IMR-90 (cell line): Measurements from ENCODE around the gene WHRN. TPM values are rescaled to one million over a fixed set of nuclear protein-coding genes. Genes with fewer than 3 reads are reported as not detected.

Experiments used
- ATAC-seq: fragments of 200-7000 bp; cut with Tn5 transposase; 2 replicates; pipeline ENCODE4 v1.9.1; 2020; ENCODE audit warnings: low read depth, mild to moderate bottlenecking, moderate library complexity
- BruUV-seq: library from RNA; stranded (reverse); fragments of 400-500 nt; replicated peaks from 2 replicates; lab custom pipeline; 2021; lab: Mats Ljungman, UMichigan
- CTCF ChIA-PET: fragments of 300-600 bp; formaldehyde crosslinking; extraction: SDS; loops from one replicate; lab custom pipeline; 2021; ENCODE audit warnings: antibody characterized with exemption; lab: Yijun Ruan, JAX
- POLR2A ChIA-PET: fragments of 300-600 bp; sonication (Branson Sonifier 250); formaldehyde crosslinking; loops from one replicate; lab custom pipeline; 2022; ENCODE audit warnings: antibody characterized with exemption; ENCODE audit not compliant: unreplicated experiment; lab: Charles Lee
- DNase-seq: peaks from one replicate; pipeline ENCODE4 v3.0.0; 2013
- H2AFZ ChIP-seq: replicated peaks from 2 replicates; pipeline ENCODE3; 2013; ENCODE audit warnings: low read length, mild to moderate bottlenecking; ENCODE audit not compliant: poor library complexity
- H2AK5ac ChIP-seq: 2 replicates; pipeline ENCODE4 v1.6.1; 2013; ENCODE audit warnings: low read depth, low read length, inconsistent platforms
- H2AK9ac ChIP-seq: replicated peaks from 2 replicates; pipeline ENCODE3; 2013; ENCODE audit warnings: mild to moderate bottlenecking, low read depth, low read length, moderate library complexity; ENCODE audit not compliant: poor library complexity
- H2BK120ac ChIP-seq: 2 replicates; pipeline ENCODE4 v1.6.1; 2013; ENCODE audit warnings: low read depth, low read length, inconsistent platforms
- H2BK15ac ChIP-seq: 3 replicates; pipeline ENCODE4 v1.6.1; 2013; ENCODE audit warnings: low read depth, low read length, inconsistent platforms
- H2BK20ac ChIP-seq: 2 replicates; pipeline ENCODE4 v1.6.1; 2013; ENCODE audit warnings: low read depth, mild to moderate bottlenecking, inconsistent platforms, low read length, moderate library complexity
- H2BK5ac ChIP-seq: 2 replicates; pipeline ENCODE4 v1.6.1; 2013; ENCODE audit warnings: mild to moderate bottlenecking, low read depth, low read length, inconsistent platforms; ENCODE audit not compliant: poor library complexity, severe bottlenecking
- H3K14ac ChIP-seq: replicated peaks from 2 replicates; pipeline ENCODE4 v1.6.1; 2013; ENCODE audit warnings: low read depth, low read length, inconsistent platforms
- H3K18ac ChIP-seq: 2 replicates; pipeline ENCODE4 v1.6.1; 2013; ENCODE audit warnings: low read depth, low read length, control low read depth
- H3K23ac ChIP-seq: 2 replicates; pipeline ENCODE4 v1.6.1; 2013; ENCODE audit warnings: low read depth, low read length, inconsistent platforms
- H3K27ac ChIP-seq: 2 replicates; pipeline ENCODE4 v1.5.1; 2013; ENCODE audit warnings: mild to moderate bottlenecking, control low read depth, low read length; ENCODE audit not compliant: insufficient read depth
- H3K27me3 ChIP-seq: 2 replicates; pipeline ENCODE4 v1.6.1; 2013; ENCODE audit warnings: low read length; ENCODE audit not compliant: control insufficient read depth, insufficient read depth
- H3K36me3 ChIP-seq: 2 replicates; pipeline ENCODE4 v1.6.1; 2013; ENCODE audit warnings: low read length, mixed read lengths; ENCODE audit not compliant: control insufficient read depth, insufficient read depth
- H3K4ac ChIP-seq: 2 replicates; pipeline ENCODE4 v1.6.1; 2013; ENCODE audit warnings: low read depth, low read length, inconsistent platforms
- H3K4me1 ChIP-seq: 2 replicates; pipeline ENCODE4 v1.6.1; 2013; ENCODE audit warnings: low read length, mixed read lengths; ENCODE audit not compliant: control insufficient read depth, insufficient read depth
- H3K4me2 ChIP-seq: 2 replicates; pipeline ENCODE4 v1.6.1; 2013; ENCODE audit warnings: low read depth, mild to moderate bottlenecking, control low read depth, low read length, moderate library complexity
- H3K4me3 ChIP-seq: 2 replicates; pipeline ENCODE4 v1.5.1; 2013; ENCODE audit warnings: low read depth, mild to moderate bottlenecking, control low read depth, low read length, moderate library complexity; ENCODE audit not compliant: insufficient read depth
- H3K56ac ChIP-seq: 2 replicates; pipeline ENCODE4 v1.6.1; 2013; ENCODE audit warnings: low read length, inconsistent platforms; ENCODE audit not compliant: insufficient read depth; ENCODE audit errors: extremely low read depth
- H3K79me1 ChIP-seq, 2 experiments: 2 replicates each; pipeline ENCODE4 v1.6.1; 2013; ENCODE audit warnings: low read length in 2 of 2, inconsistent platforms in 1 of 2, low read depth in 1 of 2
- H3K9ac ChIP-seq: 2 replicates; pipeline ENCODE4 v1.6.1; 2013; ENCODE audit warnings: low read depth, low read length, control low read depth
- H3K9me1 ChIP-seq: 2 replicates; pipeline ENCODE4 v1.6.1; 2013; ENCODE audit warnings: low read length, inconsistent platforms; ENCODE audit not compliant: insufficient read depth
- H3K9me3 ChIP-seq: 2 replicates; pipeline ENCODE4 v1.6.1; 2013; ENCODE audit warnings: low read length; ENCODE audit not compliant: control insufficient read depth, insufficient read depth
- H4K20me1 ChIP-seq: 2 replicates; pipeline ENCODE4 v1.6.1; 2013; ENCODE audit warnings: low read length, inconsistent platforms; ENCODE audit not compliant: insufficient read depth
- H4K5ac ChIP-seq: 2 replicates; pipeline ENCODE4 v1.6.1; 2013; ENCODE audit warnings: mild to moderate bottlenecking, low read depth, low read length, control low read depth
- H4K8ac ChIP-seq, 2 experiments: 2 replicates each; pipeline ENCODE4 v1.6.1; 2013; ENCODE audit warnings: low read depth in 2 of 2, low read length in 2 of 2, control low read depth in 1 of 2, inconsistent platforms in 1 of 2
- H4K91ac ChIP-seq: 2 replicates; pipeline ENCODE4 v1.6.1; 2013; ENCODE audit warnings: low read depth, low read length, inconsistent platforms; ENCODE audit not compliant: insufficient read depth
- BHLHE40 ChIP-seq: fragments of 150-350 bp; IDR thresholded peaks from 2 replicates; pipeline ENCODE4 v1.6.1; 2016; ENCODE audit warnings: mild to moderate bottlenecking, low read depth, low read length
- MAFK ChIP-seq: IDR thresholded peaks from 2 replicates; pipeline ENCODE4 v1.6.1; 2012; ENCODE audit warnings: low read depth, low read length, improper control_type of control experiment
- MXI1 ChIP-seq: IDR thresholded peaks from 2 replicates; pipeline ENCODE4 v1.6.1; 2012; ENCODE audit warnings: low read depth, mild to moderate bottlenecking, low read length, moderate library complexity, borderline replicate concordance
- RCOR1 ChIP-seq: IDR thresholded peaks from 2 replicates; pipeline ENCODE4 v1.6.1; 2012; ENCODE audit warnings: mild to moderate bottlenecking, low read length, improper control_type of control experiment; ENCODE audit not compliant: insufficient replicate concordance
- SMC3 ChIP-seq: fragments of 150-350 bp; IDR thresholded peaks from 2 replicates; pipeline ENCODE4 v1.6.1; 2016; ENCODE audit warnings: low read depth, mild to moderate bottlenecking, antibody characterized with exemption, low read length, moderate library complexity
- WGBS, 2 experiments: methylation state at CpG; one replicate each; pipeline versions ENCODE4 v1.1.5 to v1.1.7; 2013; ENCODE audit warnings: missing lambda C conversion rate in 2 of 2; ENCODE audit not compliant: insufficient read length in 1 of 2; ENCODE audit errors: extremely low coverage in 2 of 2; 5-methylcytosine and 5-hydroxymethylcytosine counted together
- dilution Hi-C: fragments of 300-500 bp; cut with HindIII; formaldehyde crosslinking; loops from one replicate; pipeline ENCODE4 v1.14.3; 2018; ENCODE audit warnings: low sequenced_read_pairs; ENCODE audit not compliant: unreplicated experiment
- in situ Hi-C: fragments of 300-500 bp; cut with MboI; formaldehyde crosslinking; loops from 3 replicates; pipeline ENCODE4 v1.14.3; 2019; ENCODE audit warnings: low sequenced_read_pairs, inconsistent platforms, mixed read lengths
- intact Hi-C: fragments of 100-400 bp; cut with micrococcal nuclease; formaldehyde crosslinking; loops from 2 replicates; pipeline ENCODE4 v1.10.0; 2022
- polyA plus RNA-seq, 3 experiments: library from polyadenylated mRNA; depleted of rRNA; stranded (reverse); fragments of >200 nt; gene quantifications; 2 replicates each; pipeline ENCODE4 v1.2.3, GENCODE V29; 2012; ENCODE audit warnings: low replicate concordance in 1 of 3
- total RNA-seq: library from RNA; depleted of rRNA; stranded (reverse); fragments of >200 nt; gene quantifications from 2 replicates; pipeline ENCODE4 v1.2.3, GENCODE V29; 2012
- TF ChIP-seq, protein P1 (sequence below): fragments of 150-350 bp; IDR thresholded peaks from 2 replicates; pipeline ENCODE4 v1.6.1; 2017; ENCODE audit warnings: mild to moderate bottlenecking, antibody characterized with exemption, low read length, low read depth
- TF ChIP-seq, protein P2 (sequence below): conservative IDR thresholded peaks from 2 replicates; pipeline ENCODE4 v1.5.1; 2012; ENCODE audit warnings: mild to moderate bottlenecking, low read depth, low read length, improper control_type of control experiment

Gene WHRN
- total and polyA plus RNA-seq, 2 of the 4 experiments (the other 2 are of a cell fraction): 0.18 to 2.6 TPM

DNA sequence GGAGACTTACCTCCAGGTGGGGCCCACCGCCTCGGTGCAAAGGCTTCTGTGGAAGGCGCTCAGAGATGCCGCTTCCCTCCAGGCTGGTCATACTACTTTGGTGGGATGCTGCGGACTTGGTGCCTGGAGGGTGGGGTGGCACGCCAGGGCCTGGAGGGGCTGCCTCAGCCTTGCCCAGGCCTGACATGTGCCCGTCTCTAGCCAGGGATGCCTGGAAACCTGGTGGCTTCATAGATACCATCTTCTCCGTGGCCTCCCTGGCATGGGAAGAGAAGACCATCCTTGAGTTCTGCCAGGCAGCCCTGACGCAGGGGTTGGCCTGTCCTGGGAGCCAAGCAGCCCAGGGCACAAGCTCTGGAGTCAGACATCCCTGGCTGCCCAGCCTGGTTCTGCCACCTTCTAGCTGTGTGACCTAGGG is 147.4 kb downstream of the WHRN start:
- peaks cover 2% of the 10 kb centered on the region; the same call in 1 of the 2 replicates for H3K4me1 ChIP-seq
- no peak overlapping the region for H3K4me3 ChIP-seq
- H4K20me1 ChIP-seq: no peaks in the 10 kb centered on the region
- H3K4me2 ChIP-seq: no peak overlapping the region
- 93% methylated on average over 3 of the region's 9 CpGs; no CpG with 5 or more reads in 1 of the 2 experiments for WGBS, 2 experiments
- H4K91ac ChIP-seq: no peak overlapping the region
- intact Hi-C loops: no loop called here
- no peak overlapping the region for H3K18ac ChIP-seq
- no peak overlapping the region for H3K56ac ChIP-seq
- TF ChIP-seq MXI1: no peak
- TF ChIP-seq BHLHE40: no peak
- TF ChIP-seq, protein P1, sequence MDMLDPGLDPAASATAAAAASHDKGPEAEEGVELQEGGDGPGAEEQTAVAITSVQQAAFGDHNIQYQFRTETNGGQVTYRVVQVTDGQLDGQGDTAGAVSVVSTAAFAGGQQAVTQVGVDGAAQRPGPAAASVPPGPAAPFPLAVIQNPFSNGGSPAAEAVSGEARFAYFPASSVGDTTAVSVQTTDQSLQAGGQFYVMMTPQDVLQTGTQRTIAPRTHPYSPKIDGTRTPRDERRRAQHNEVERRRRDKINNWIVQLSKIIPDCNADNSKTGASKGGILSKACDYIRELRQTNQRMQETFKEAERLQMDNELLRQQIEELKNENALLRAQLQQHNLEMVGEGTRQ: no peak
- no peak for TF ChIP-seq RCOR1
- TF ChIP-seq, protein P2, sequence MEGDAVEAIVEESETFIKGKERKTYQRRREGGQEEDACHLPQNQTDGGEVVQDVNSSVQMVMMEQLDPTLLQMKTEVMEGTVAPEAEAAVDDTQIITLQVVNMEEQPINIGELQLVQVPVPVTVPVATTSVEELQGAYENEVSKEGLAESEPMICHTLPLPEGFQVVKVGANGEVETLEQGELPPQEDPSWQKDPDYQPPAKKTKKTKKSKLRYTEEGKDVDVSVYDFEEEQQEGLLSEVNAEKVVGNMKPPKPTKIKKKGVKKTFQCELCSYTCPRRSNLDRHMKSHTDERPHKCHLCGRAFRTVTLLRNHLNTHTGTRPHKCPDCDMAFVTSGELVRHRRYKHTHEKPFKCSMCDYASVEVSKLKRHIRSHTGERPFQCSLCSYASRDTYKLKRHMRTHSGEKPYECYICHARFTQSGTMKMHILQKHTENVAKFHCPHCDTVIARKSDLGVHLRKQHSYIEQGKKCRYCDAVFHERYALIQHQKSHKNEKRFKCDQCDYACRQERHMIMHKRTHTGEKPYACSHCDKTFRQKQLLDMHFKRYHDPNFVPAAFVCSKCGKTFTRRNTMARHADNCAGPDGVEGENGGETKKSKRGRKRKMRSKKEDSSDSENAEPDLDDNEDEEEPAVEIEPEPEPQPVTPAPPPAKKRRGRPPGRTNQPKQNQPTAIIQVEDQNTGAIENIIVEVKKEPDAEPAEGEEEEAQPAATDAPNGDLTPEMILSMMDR: no peak
- TF ChIP-seq MAFK: no peak
- no peak for TF ChIP-seq SMC3
- no peak overlapping the region for H2BK20ac ChIP-seq
- DNase-seq: no peak
- H2AK9ac ChIP-seq: no peak overlapping the region
- in situ Hi-C loops: no loop called here
- ChIA-PET CTCF (no interaction called here), POLR2A (no interaction called here)
- no peak overlapping the region for H2BK15ac ChIP-seq
- dilution Hi-C loops: no loop called here
- no peaks in the 10 kb centered on the region for H3K27me3 ChIP-seq
- no peak overlapping the region for H3K27ac ChIP-seq
- no peak overlapping the region for H3K9ac ChIP-seq
- no peak overlapping the region for H3K23ac ChIP-seq
- H2BK120ac ChIP-seq: no peak overlapping the region
- no peak overlapping the region for H4K5ac ChIP-seq
- H3K14ac ChIP-seq: no peak overlapping the region
- peak overlapping the region; percentile 46 for H2AFZ ChIP-seq
- H3K9me1 ChIP-seq: no peaks in the 10 kb centered on the region
- H3K79me1 ChIP-seq: no peaks in the 10 kb centered on the region; a peak in 1 of 4 replicates
- H3K4ac ChIP-seq: no peak overlapping the region
- BruUV-seq: no TSS peak
- peaks cover 67% of the 10 kb centered on the region for H3K36me3 ChIP-seq
- no peaks in the 10 kb centered on the region for H3K9me3 ChIP-seq
- no peak for ATAC-seq
- no peak overlapping the region for H2AK5ac ChIP-seq
- H4K8ac ChIP-seq: no peak overlapping the region
- H2BK5ac ChIP-seq: no peak overlapping the region
